Subcutaneous abdominal adipose tissue (tissue), 5 donors: ENCODE measurements around the gene GATAD2A.

Experiments
- H3K27ac ChIP-seq: one replicate; pipeline ENCODE4 v1.7.0; 2013; ENCODE audit warnings: low read depth, mild to moderate bottlenecking, inconsistent platforms, low read length, moderate library complexity
- H3K27me3 ChIP-seq, 5 donors: one replicate each; pipeline ENCODE4 v1.7.0; 2013; ENCODE audit warnings: low read length in 5 of 5, inconsistent platforms in 1 of 5; ENCODE audit not compliant: control insufficient read depth in 5 of 5, insufficient read depth in 4 of 5
- H3K36me3 ChIP-seq, 5 donors: one replicate each; pipeline ENCODE4 v1.7.0; 2013; ENCODE audit warnings: low read length in 5 of 5; ENCODE audit not compliant: control insufficient read depth in 5 of 5, insufficient read depth in 5 of 5
- H3K4me1 ChIP-seq, 5 donors: one replicate each; pipeline ENCODE4 v1.7.0; 2013; ENCODE audit warnings: low read length in 5 of 5, mild to moderate bottlenecking in 3 of 5, moderate library complexity in 1 of 5; ENCODE audit not compliant: control insufficient read depth in 5 of 5, insufficient read depth in 5 of 5
- H3K4me3 ChIP-seq, 5 donors: one replicate each; pipeline ENCODE4 v1.7.0; 2013; ENCODE audit warnings: low read length in 5 of 5, low read depth in 1 of 5
- H3K9ac ChIP-seq, 5 donors: one replicate each; pipeline ENCODE4 v1.7.0; 2013; ENCODE audit warnings: low read length in 5 of 5, mild to moderate bottlenecking in 4 of 5, moderate library complexity in 3 of 5
- H3K9me3 ChIP-seq, 5 donors: one replicate each; pipeline ENCODE4 v1.7.0; 2013; ENCODE audit warnings: low read length in 5 of 5; ENCODE audit not compliant: control insufficient read depth in 5 of 5
- donor health status: healthy.
- donor health status: healthy.
- donor health status: healthy.
- donor health status: healthy.
- donor health status: healthy.

The GATAD2A gene

GRCh38 chr19:19475849-19476828, 70.7 kb downstream of the GATAD2A start:
- H3K27ac ChIP-seq: no peak overlapping the region
- H3K4me1 ChIP-seq: peaks cover 0 to 23% (median 10%) of the 10 kb centered on the region in 5 donors
- peaks cover 0 to 32% (median 20%) of the 10 kb centered on the region in 5 donors for H3K36me3 ChIP-seq
- no peaks in the 10 kb centered on the region for H3K27me3 ChIP-seq
- peak overlapping the region in 1 of 5 donors; percentile 31 for H3K9ac ChIP-seq
- no peak overlapping the region for H3K4me3 ChIP-seq
- H3K9me3 ChIP-seq: no peaks in the 10 kb centered on the region

DNA sequence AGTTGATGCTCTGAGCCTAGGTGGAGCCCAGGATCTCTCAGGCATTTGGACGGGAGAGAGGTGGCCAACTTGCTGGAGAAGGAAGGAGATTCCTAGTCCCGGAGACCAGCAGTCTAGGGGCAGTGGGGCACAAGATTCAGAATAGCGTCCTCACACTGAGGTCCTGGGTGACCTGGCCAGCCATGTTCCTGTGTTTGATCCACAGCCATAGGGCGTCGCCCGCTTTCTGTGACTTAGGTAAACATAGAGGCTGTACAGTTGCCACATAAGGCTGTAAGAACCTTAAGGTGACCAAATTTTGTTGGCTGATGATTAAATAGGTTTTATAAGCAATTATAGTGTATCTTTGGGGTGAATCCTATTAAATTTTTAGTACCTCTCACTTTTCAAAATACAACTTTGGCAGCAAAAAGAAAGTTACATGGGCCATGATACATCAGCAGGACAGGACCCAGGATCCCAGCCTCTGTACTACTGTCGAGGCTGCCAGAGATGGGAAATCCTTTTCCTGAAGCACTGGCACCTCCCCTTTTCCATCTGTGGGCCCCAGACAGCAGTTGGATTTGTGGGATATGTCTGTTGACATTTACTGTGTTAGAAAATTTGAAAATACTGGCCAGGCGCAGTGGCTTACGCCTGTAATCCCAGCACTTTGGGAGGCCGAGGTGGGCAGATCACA, 72.4 kb downstream of the GATAD2A start:
- no peak overlapping the region for H3K27ac ChIP-seq
- H3K9ac ChIP-seq: no peak overlapping the region
- H3K36me3 ChIP-seq: peaks cover 0 to 37% (median 18%) of the 10 kb centered on the region in 5 donors
- no peaks in the 10 kb centered on the region for H3K9me3 ChIP-seq
- H3K4me3 ChIP-seq: no peak overlapping the region
- H3K27me3 ChIP-seq: no peaks in the 10 kb centered on the region
- peaks cover 0 to 22% (median 10%) of the 10 kb centered on the region in 5 donors for H3K4me1 ChIP-seq

DNA sequence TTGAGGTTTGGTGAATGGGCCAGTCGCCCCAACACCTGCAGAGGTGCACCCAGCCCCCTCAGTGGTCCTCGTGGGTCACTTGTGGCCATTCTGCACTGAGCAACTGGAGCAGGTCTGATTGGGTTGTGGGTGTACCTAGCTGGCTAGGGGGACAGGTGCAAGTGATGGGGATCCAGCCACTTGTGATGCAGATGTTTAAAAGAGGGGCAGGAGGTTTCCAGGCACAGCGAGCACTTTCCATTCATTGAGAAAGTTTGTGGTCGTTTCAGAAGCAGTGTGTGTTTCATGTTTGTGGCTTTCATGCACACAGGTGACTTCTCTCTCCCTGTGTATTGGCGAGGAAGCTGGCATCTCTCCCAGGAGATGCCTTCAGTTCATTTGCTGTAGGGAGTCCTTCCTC, 75.2 kb downstream of the GATAD2A start:
- Histone ChIP-seq H3K9ac (no peak overlapping the region), H3K36me3 (peaks cover 0 to 24% (median 12%) of the 10 kb centered on the region in 5 donors), H3K27me3 (no peaks in the 10 kb centered on the region), H3K27ac (no peak overlapping the region), H3K4me3 (no peak overlapping the region), H3K4me1 (peaks cover 2 to 20% (median 13%) of the 10 kb centered on the region in 5 donors), H3K9me3 (no peaks in the 10 kb centered on the region)

- H3K36me3 ChIP-seq: peaks cover 0 to 37% (median 13%) of the 10 kb centered on the region in 5 donors
- no peak overlapping the region for H3K9ac ChIP-seq
- no peaks in the 10 kb centered on the region for H3K9me3 ChIP-seq
- H3K4me1 ChIP-seq: peaks cover 2 to 19% (median 12%) of the 10 kb centered on the region in 5 donors
- no peak overlapping the region for H3K4me3 ChIP-seq
- no peaks in the 10 kb centered on the region for H3K27me3 ChIP-seq
- no peak overlapping the region for H3K27ac ChIP-seq
These were observed 77.5 kb downstream of the GATAD2A start for GRCh38 chr19:19482809-19483596.

DNA sequence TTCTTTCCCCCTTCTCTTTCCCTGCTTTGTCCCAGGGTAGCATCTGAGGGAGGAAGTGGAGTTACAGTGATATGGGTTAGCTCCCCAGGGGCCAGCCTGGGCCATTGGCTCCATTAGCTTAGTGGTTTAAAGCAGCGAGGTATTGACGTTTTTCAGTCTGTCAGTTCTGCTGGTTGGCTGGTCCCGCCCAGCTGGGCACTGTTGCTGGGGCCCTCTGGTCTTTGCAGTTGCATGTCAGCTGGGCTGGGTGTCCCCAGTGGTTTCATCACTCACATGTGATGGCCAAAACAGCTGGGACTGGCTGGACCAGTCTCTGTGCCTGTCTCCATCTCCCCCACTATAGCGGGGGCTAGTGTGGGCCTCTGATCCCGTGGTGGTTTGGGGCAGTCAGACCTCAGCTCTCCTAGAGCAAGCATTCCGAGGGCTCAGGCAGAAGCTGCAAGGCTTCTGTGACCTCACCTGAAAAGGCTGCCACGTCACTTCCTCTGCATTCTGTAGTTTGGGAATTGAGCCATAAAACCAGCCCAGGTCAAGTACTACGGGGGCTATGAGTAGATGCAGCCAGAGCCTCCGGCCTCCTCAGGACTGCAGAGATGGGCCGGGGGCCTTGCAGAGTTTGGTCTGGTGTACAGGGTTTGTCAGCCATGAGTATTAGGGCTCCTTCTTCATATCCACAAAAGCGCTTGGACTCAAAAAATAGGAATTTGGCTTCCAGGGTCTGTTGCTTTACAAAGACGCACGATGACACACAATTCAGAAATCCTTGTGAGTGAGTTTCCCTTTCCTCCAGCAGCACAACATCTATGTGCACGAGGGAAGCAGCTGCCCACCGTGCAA, 79.9 kb downstream of the GATAD2A start:
- no peak overlapping the region for H3K9ac ChIP-seq
- no peak overlapping the region for H3K27ac ChIP-seq
- H3K36me3 ChIP-seq: peaks cover 0 to 34% (median 13%) of the 10 kb centered on the region in 5 donors
- no peaks in the 10 kb centered on the region for H3K27me3 ChIP-seq
- peaks cover 15 to 43% (median 35%) of the 10 kb centered on the region in 5 donors for H3K4me1 ChIP-seq
- H3K9me3 ChIP-seq: no peaks in the 10 kb centered on the region
- no peak overlapping the region for H3K4me3 ChIP-seq

- H3K9ac ChIP-seq: no peak overlapping the region
- no peaks in the 10 kb centered on the region for H3K9me3 ChIP-seq
- no peak overlapping the region for H3K27ac ChIP-seq
- peaks cover 17 to 46% (median 39%) of the 10 kb centered on the region in 5 donors for H3K4me1 ChIP-seq
- H3K27me3 ChIP-seq: no peaks in the 10 kb centered on the region
- H3K36me3 ChIP-seq: peaks cover 0 to 30% (median 9%) of the 10 kb centered on the region in 5 donors
- H3K4me3 ChIP-seq: no peak overlapping the region
These were observed 80.5 kb downstream of the GATAD2A start for GRCh38 chr19:19485998-19486290.

DNA sequence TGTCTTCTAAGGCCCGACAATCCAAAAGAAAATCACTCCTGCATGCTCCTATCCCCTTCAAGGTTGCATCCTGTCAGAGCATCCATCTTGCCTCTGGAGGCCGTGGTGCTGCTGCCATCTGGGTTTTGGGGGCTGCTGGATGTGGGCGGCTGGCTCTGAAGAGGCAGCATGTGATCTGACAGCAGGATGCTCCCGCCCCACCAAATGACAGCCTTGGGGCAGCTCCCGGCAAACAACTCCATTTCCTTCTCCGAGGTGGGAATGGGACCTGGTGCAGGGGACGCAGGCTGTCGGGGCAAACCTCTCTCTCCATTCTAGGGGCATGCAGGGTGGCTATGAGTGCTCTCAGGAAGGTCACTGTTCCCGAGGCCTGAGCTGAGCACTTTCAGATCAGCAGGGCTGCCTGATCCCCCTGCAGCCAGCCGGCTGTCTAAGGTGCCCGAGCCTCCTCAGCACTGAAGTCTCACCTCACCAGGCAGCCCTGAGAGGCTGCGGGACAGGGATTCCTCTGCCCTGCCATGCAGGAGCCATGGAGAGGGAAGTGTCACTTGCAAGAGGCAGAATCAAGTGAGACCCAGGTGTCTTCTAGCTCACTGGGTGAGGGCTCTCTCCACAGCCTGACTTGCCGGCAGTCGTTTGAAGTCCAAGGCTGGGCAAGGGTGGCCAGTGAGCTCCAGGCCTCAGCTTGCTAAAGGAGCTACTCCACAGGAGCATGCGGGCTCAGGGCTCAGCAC, 81.0 kb downstream of the GATAD2A start:
- H3K36me3 ChIP-seq: peaks cover 0 to 31% (median 13%) of the 10 kb centered on the region in 5 donors
- no peak overlapping the region for H3K27ac ChIP-seq
- no peak overlapping the region for H3K4me3 ChIP-seq
- peak overlapping the region in 1 of 5 donors; percentile 20 for H3K9ac ChIP-seq
- no peaks in the 10 kb centered on the region for H3K9me3 ChIP-seq
- H3K27me3 ChIP-seq: no peaks in the 10 kb centered on the region
- peaks cover 17 to 46% (median 39%) of the 10 kb centered on the region in 5 donors for H3K4me1 ChIP-seq

DNA sequence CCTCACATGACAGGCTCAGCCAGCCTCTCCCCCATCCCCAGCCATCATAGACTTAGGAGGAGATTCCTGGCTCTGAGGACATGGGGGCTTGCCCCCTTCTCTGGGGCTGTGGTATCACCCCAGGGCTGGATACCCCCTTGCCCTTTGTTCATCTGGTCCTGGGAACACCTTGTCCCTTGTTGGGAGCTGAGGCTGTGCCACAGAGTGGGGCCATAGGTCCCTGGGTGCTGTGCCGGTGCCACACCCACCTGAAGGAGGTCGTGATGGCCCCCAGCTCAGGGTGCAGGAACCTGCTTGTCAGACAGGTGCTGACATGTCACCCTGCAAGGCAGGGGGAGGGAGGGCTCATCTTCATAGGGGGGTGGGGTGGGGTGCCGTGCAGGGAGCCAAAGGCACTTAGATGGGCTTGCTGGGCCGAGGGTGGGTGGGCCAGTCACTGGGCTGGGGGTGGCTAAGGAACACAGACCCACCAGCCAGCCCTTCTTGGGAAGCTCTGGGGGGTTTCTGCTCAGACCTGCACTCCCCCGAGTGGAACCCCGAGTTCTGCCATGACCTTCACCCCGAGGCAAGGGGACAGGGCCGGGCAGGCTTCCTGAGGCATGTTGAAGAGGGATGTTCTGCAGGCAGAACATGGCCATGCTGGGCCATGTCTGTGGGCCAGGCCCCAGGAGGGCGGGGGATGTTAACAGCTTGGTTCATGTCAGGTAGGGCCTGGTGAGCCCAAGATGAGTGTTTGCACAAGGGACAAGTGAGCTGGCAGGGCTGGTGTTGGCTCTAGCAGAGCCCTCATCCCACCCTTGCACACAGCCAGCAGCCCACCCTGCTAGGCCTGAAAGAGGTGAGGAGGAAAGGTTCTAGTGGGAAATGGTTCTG, 81.8 kb downstream of the GATAD2A start:
- no peaks in the 10 kb centered on the region for H3K27me3 ChIP-seq
- peaks cover 17 to 46% (median 39%) of the 10 kb centered on the region in 5 donors for H3K4me1 ChIP-seq
- H3K27ac ChIP-seq: peak overlapping the region; percentile 94
- peak overlapping the region in 2 of 5 donors; percentile 20 to 71 for H3K9ac ChIP-seq
- no peak overlapping the region for H3K4me3 ChIP-seq
- H3K36me3 ChIP-seq: peaks cover 0 to 38% (median 17%) of the 10 kb centered on the region in 5 donors
- H3K9me3 ChIP-seq: no peaks in the 10 kb centered on the region
